ENCODE measurements around the gene ZNF573. TPM values are rescaled to one million over a fixed set of nuclear protein-coding genes. Genes with fewer than 3 reads are reported as not detected.

ZNF573 gene
- total and polyA plus RNA-seq, 2 experiments from 2014 or later: 7.7 to 10.3 TPM

- Histone ChIP-seq H2AFZ (no peak overlapping the region), H4K20me1 (replicated peaks; ENCODE audit: insufficient read depth) (0 out of 2 replicates have a peak, but pooled peaks cover 2% of the 10 kb centered on the region), H3K4me3 (peak overlapping the region; percentile 92), H3K9me2 (ENCODE audit: insufficient read depth) (no peaks in the 10 kb centered on the region), H3K27me3 (ENCODE audit: insufficient read depth) (no peaks in the 10 kb centered on the region), H3K79me2 (replicated peaks; ENCODE audit: insufficient read depth) (peaks cover 29% of the 10 kb centered on the region), H3K36me3 (ENCODE audit: insufficient read depth) (no peaks in the 10 kb centered on the region), H3K4me2 (peak overlapping the region; percentile 49; the same call in 1 of the 2 replicates), H3K27ac (ENCODE audit: low read depth) (no peak overlapping the region), H3K4me1 (ENCODE audit: insufficient read depth) (peaks cover 20% of the 10 kb centered on the region), H3F3A (replicated peaks; ENCODE audit: low read depth) (no peaks in the 10 kb centered on the region)
- DNase-seq (ENCODE audit: low spot score) (no peak), ATAC-seq (no peak)
- peaks cover 6% of the 10 kb centered on the region; the same call in 1 of the 3 replicates for H3K36me3 Mint-ChIP-seq (ENCODE audit: low read depth)
- H3K27ac Mint-ChIP-seq: no peak overlapping the region
- peaks cover 23% of the 10 kb centered on the region for H3K4me1 Mint-ChIP-seq
- H3K9me3 Mint-ChIP-seq: peaks cover 3% of the 10 kb centered on the region; the same call in 2 of the 3 replicates
- no peak for TF ChIP-seq JUNB (IDR thresholded peaks at IDR 0.05; ENCODE audit: unreplicated experiment)
- no peak for TF ChIP-seq ETS1 (IDR thresholded peaks at IDR 0.05)
- no peak for TF ChIP-seq POLR2AphosphoS5 (IDR thresholded peaks at IDR 0.05; ENCODE audit: low read depth)
- no peak for TF ChIP-seq REST (IDR thresholded peaks at IDR 0.05; ENCODE audit: unreplicated experiment)
- no peak for TF ChIP-seq CTCF (conservative IDR thresholded peaks at IDR 0.05; ENCODE audit: low read depth in 2 of 2)
- TF ChIP-seq ZNF114 (CRISPR knock-in tag; IDR thresholded peaks at IDR 0.05): no peak
- no peak for TF ChIP-seq CREB1 (CRISPR knock-in tag; IDR thresholded peaks at IDR 0.05; ENCODE audit: low read depth)
- TF ChIP-seq NANOG (IDR thresholded peaks at IDR 0.05; ENCODE audit: borderline replicate concordance): no peak
- no peak for TF ChIP-seq EZH2 (IDR thresholded peaks at IDR 0.05; ENCODE audit: low read depth, unreplicated experiment)
- TF ChIP-seq STAT1 (IDR thresholded peaks at IDR 0.05; ENCODE audit: unreplicated experiment): no peak
- no peak for TF ChIP-seq EZH2phosphoT487 (IDR thresholded peaks at IDR 0.05; ENCODE audit: unreplicated experiment)
- no peak for TF ChIP-seq ZNF331 (CRISPR knock-in tag; IDR thresholded peaks at IDR 0.05; ENCODE audit: low read depth)
- TF ChIP-seq ZNF462 (CRISPR knock-in tag; IDR thresholded peaks at IDR 0.05): no peak
- peak overlapping the region; percentile 97 for H3K4me3 Mint-ChIP-seq
- H3K27me3 Mint-ChIP-seq (ENCODE audit: insufficient read depth, low read depth, poor library complexity): peaks cover 5% of the 10 kb centered on the region
Measured at GRCh38 chr19:37719927-37720265, 59.5 kb downstream of the ZNF573 start.
